ENCODE results near the gene IVD. TPM values are rescaled to one million over a fixed set of nuclear protein-coding genes. Genes with fewer than 3 reads are reported as not detected.

Gene IVD
- total RNA-seq, 1 donor from 2014 or later = 57.0 TPM

DNA sequence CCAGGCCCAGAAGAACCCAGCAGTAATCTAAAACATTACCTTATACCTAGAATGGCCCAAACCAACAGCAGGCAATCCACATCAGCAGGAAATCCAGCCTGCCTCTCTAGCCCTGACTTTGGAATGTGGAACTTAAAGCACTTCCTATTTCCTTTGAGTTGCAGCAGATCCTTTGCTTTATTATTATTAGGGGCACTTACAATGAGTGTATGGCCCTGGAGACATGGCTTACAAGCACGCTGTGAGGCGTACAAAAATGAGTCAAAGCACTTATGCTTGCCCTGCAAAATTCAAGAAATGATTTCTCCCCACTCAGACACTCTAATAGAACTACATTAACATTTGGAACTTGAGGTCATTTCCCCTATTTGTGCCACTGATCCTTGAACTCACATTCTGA, 32.6 kb upstream of the IVD start:
- DNase-seq (ENCODE audit: low read depth) = no peak

DNA sequence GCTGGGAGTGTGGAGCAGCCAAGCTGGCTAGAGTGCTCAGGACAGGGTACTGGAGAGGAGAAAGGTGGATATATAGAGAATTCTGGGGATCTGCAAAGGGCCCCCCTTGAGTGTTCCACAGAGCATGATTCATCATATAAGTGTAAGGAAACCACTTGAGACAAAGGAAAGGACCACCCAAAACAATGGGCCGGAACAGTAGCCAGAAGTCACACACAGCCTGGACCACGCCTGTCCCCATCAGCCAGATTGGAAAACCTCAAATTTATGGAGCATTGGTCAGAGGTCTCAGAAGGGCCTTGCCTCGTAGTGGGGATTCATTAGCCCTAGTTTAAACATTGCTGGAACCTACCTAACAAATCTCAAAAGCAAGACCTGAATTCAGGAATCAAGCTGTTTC, 28.0 kb upstream of the IVD start:
- DNase-seq (ENCODE audit: low read depth) = no peak

GRCh38 chr15:40379374-40379773, 26.2 kb upstream of the IVD start:
- no peak for DNase-seq (ENCODE audit: low read depth)

DNA sequence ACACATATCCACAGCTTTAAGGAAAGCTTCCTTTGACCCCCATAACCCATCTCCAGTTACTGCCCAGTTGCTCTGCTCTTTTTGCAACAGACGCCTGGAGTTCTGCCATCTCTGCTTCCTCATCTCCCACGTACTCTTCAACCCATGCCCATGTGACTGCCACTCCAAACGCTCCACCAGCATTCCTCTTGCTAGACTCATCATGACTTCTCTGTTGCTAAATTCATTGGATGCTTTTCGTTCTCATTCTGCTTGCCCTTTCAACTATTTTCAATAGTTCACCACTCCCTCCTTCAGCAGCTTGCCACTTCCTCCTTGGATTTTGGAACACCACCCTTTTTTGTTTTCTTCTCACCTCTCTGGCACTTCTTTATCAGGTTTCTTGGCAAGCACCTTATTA, 25.7 kb upstream of the IVD start:
- DNase-seq (ENCODE audit: low read depth) = peak; percentile 100

DNA sequence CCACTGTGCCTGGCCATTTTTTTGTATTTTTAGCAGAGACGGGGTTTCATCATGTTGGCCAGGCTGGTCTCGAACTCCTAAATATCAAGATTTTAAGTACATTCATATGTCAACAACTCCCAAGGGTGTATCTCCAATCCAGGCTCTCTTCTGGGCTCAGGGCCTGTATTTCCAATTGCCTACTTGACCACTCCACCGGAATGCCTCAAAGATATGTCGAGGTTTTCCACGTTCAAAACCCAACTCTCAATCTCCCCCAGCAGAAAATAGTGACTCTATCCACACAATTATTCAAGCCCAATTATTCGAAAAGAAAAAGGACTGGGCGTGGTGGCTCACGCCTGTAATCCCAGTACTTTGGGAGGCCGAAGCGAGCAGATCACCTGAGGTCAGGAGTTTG, 25.0 kb upstream of the IVD start:
- peak; percentile 81 for DNase-seq (ENCODE audit: low read depth)

- no peak for DNase-seq (ENCODE audit: low read depth)
These were observed 23.6 kb upstream of the IVD start for GRCh38 chr15:40381818-40382529.

DNA sequence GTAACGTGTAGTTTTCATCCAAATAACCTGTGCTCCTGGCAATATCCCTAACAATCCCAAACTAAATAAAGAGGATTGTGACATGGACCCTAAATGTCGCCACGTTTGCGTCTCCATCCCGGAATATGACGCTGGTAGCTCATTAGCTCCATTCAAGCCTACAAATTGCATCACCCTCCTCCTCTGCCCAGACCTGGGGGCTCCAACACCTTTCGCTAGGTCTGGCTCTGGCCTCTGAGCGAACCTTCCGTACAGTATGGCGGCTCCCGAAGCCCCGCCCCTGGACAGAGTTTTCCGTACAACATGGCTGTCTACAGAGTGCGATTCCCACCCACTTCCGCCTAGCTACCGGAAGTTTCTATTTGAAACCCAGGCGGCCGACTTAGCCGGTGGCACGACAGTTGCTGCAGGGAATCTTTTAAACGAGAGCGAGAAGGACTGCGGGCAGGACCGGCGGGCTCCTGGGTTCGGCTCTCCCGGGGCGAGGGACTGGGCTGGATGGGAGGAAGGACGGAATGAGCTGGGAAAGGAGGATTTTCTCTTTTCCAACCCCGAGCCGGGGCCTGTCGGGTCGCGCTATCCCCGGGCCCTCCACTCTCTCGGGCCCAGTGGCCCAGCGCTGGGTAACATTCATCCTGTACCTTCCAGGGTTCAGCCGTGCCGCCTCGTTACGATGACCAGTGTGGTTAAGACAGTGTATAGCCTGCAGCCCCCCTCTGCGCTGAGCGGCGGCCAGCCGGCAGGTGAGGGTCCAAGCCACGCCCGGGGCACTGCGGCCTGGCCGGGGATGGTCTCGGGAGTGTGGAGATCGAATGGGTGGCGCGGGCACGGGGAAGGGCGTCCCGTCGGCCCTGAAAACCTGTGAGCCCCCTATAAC, 22.8 kb upstream of the IVD start, which contains the start of gene KNSTRN:
KNSTRN (plus strand) TSS at position 142 of the 877 bp plus-strand sequence; CDS start at position 257, 115 bp downstream.
- DNase-seq (ENCODE audit: low read depth) = peak; percentile 96

DNA sequence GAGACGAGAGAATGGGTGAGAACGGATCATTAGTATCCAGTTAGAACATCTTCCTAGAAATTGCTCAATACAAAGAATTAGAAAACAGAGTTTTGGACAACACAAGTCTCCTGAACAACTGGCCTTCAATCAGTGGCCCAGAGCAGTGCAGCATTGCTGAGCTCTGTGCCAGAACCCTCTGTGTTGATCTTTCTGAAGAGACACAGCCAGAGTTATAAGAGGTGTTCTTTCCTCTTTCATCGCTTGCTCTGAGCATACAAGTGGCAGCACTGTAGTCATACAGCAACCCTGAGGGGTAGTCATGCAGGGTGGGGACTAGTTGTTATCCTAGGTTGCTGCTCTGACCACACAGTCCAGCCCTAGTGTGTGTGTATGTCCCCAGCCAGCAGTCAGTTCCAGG, 19.1 kb upstream of the IVD start:
- no peak for DNase-seq (ENCODE audit: low read depth)

DNA sequence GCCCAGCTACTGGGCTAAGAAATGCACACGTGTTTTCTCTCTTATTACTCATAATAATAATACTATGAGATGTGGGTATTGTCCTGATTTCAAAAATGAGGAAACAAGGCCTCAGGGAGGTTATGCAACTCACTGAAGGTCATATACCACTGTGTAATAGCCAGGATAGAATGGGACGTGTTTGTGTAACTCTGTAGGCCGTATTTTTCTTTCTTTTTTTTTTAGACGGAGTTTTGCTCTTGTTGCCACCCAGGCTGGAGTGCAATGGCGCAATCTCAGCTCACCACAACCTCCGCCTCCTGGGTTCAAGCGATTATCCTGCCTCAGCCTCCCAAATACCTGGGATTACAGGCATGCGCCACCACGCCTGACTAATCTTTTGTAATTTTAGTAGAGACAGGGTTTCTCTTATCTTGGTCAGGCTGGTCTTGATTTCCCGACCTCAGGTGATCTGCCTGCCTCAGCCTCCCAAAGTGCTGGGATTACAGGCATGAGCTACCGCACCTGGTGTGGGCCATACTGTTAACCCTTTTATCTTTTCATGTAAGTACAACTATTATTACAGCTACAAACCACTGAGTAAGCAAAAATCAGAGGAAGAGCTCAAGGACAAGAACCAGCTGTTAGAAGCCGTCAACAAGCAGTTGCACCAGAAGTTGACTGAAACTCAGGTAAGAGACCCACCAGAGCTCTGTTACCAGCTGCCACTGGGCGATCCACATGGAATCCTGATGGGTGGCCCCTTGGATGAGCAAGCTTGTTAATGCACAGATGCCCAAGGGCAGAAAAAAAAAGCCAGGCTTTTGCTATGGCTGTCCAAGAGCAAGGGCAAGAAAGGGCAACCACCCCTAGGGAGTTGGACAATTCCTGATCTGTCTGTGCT, 16.4 kb upstream of the IVD start:
- DNase-seq (ENCODE audit: low read depth) = no peak

GRCh38 chr15:40389824-40390595, 15.6 kb upstream of the IVD start:
- no peak for DNase-seq (ENCODE audit: low read depth)

GRCh38 chr15:40392986-40393948, 12.3 kb upstream of the IVD start:
- no peak for DNase-seq (ENCODE audit: low read depth)

GRCh38 chr15:40397688-40398412, 7.7 kb upstream of the IVD start:
- DNase-seq (ENCODE audit: low read depth) = peak; percentile 47

GRCh38 chr15:40398413-40398873, 7.2 kb upstream of the IVD start:
- no peak for DNase-seq (ENCODE audit: low read depth)

DNA sequence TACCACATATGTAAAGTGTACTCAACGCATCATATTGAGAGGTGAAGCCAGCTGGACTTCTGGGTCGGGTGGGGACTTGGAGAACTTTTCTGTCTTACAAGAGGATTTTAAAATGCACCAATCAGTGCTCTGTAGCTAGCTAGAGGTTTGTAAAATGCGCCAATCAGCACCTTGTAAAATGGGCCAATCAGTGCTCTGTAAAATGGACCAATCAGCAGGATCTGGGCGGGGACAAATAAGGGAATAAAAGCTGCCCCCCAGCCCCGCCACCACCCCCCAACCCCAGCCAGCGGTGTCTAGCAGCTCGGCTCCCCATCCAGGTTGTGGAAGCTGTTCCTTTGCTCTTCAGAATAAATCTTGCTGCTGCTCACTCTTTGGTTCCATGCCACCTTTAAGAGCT, 6.2 kb upstream of the IVD start:
- DNase-seq (ENCODE audit: low read depth) = no peak

DNA sequence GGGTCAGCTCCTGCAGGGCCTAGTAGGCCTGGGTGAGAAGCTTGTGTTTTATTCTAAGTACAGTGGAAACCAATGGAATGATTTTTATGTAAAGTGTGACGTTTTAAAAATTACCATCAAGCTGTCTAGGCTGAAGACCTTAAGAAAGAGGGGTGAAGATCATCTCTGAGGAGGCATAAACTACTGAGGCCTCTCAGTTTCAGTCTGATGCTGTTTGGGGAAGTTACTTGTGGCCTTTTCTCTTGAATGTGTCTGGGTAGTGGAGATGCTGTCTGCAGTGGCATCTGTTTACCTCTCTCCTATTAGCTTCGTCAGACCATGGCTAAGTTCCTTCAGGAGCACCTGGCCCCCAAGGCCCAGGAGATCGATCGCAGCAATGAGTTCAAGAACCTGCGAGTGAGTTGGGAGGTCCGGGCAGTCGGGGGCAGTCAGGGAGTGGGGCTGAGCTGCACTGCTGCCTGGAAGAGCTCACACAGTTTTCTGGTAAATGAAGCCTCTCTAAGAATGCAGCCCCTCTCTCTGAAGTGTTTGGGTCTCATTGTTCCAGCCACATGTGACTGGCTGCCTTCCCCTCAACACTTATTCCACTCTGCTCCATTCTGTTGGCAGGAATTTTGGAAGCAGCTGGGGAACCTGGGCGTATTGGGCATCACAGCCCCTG, 1.9 kb downstream of the IVD start:
- no peak for DNase-seq (ENCODE audit: low read depth)

DNA sequence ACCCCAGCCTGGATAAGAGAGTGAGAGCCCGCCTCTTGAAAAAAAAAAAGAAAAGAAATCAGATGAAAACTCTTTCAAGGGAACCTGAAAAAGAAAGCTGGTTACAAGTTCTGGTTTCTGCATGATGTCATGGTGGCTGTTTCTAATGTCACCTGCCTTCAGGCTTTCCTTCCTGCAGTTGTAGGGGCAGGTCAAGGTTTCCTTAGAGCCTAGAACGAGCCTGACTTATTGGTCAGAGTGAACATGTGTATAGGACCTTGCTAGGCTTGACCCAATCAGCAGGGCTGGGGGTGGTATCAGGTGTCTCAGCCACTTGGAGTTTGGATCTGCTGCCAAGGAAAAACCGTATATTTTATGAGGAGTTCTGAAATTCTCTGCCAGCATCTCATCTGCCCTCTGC, 3.8 kb downstream of the IVD start:
- DNase-seq (ENCODE audit: low read depth) = no peak

- DNase-seq (ENCODE audit: low read depth) = no peak
These were observed 4.9 kb downstream of the IVD start for GRCh38 chr15:40410476-40410875.

DNA sequence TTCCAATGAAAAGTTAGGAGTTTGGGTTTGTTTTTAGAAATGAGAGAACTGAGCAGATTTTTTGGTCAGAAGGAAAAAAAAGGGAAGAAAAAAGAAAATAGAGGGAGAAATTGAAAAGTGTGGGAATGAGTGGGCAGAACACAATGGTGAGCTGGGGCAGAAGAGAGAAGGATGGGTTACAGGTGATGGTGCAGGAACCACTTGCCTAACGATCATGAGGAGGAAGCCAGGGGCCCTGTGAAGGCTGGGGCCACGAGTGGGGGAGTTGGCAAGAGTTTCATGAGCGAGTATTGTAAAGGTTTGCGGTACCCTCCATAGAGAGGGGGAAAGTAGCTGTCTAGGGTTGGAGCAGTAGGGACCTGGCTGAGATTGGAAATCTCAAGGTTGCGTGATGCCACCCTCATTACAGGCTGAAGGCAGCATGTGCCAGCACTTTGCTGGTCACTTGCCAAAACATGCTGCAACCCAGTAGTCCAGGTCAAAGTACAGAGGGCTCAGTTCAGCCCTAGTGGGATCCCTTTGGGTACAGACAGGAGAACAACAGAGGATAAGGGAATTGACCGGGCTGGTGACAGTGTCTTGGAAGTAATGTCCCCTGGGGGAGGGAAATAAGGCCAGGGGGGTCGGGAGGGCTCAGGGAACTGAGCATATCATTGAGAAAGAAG, 6.6 kb downstream of the IVD start:
- DNase-seq (ENCODE audit: low read depth) = no peak

Data from myocyte (in vitro differentiated cells).